H1 (cell line): ENCODE data around the gene OTOP3. TPM values are rescaled to one million over a fixed set of nuclear protein-coding genes. Genes with fewer than 3 reads are reported as not detected.

Experiments used
- CTCF ChIA-PET: fragments of 300-600 bp; sonication (Branson Sonifier 250); formaldehyde crosslinking; loops from one replicate; lab custom pipeline; 2021; ENCODE audit not compliant: partially characterized antibody; lab: Charles Lee
- POLR2A ChIA-PET: fragments of 300-600 bp; sonication (Branson Sonifier 250); formaldehyde crosslinking; loops from one replicate; lab custom pipeline; 2021; ENCODE audit warnings: inconsistent platforms; ENCODE audit not compliant: partially characterized antibody; lab: Charles Lee
- DNase-seq, 2 experiments: peaks; one replicate each; pipeline versions ENCODE4 v3.0.0 to v3.0.0-alpha.2; 2010 to 2022; ENCODE audit warnings: low spot score in 2 of 2, low read depth in 1 of 2, mixed read lengths in 1 of 2
- FAIRE-seq: peaks from 2 replicates; lab custom pipeline; 2011; peaks lifted over from hg19 to GRCh38; lab: Jason Lieb, UNC
- H2AFZ ChIP-seq: 2 replicates; pipeline ENCODE4 v1.8.1; 2012; ENCODE audit warnings: low read length, inconsistent platforms
- H2AK5ac ChIP-seq: 2 replicates; pipeline ENCODE4 v1.6.1; 2013; ENCODE audit warnings: low read depth, low read length
- H2BK120ac ChIP-seq: replicated peaks from 2 replicates; pipeline ENCODE3; 2013; ENCODE audit warnings: low read depth, low read length, inconsistent platforms
- H2BK12ac ChIP-seq: 2 replicates; pipeline ENCODE4 v1.6.1; 2013; ENCODE audit warnings: low read depth, low read length
- H2BK15ac ChIP-seq: 2 replicates; pipeline ENCODE4 v1.6.1; 2013; ENCODE audit warnings: low read length
- H2BK20ac ChIP-seq: 2 replicates; pipeline ENCODE4 v1.6.1; 2013; ENCODE audit warnings: low read length
- H2BK5ac ChIP-seq: 2 replicates; pipeline ENCODE4 v1.6.1; 2013; ENCODE audit warnings: low read depth, low read length
- H3K14ac ChIP-seq: 2 replicates; pipeline ENCODE4 v1.6.1; 2013; ENCODE audit warnings: inconsistent platforms; ENCODE audit not compliant: insufficient read length
- H3K18ac ChIP-seq: 2 replicates; pipeline ENCODE4 v1.6.1; 2013; ENCODE audit warnings: low read length; ENCODE audit errors: extremely low read depth
- H3K23ac ChIP-seq: 2 replicates; pipeline ENCODE4 v1.6.1; 2013; ENCODE audit warnings: inconsistent platforms; ENCODE audit not compliant: insufficient read length
- H3K23me2 ChIP-seq: 2 replicates; pipeline ENCODE4 v1.6.1; 2013; ENCODE audit warnings: low read depth, low read length
- H3K27ac ChIP-seq: 2 replicates; pipeline ENCODE4 v1.6.1; 2011; ENCODE audit warnings: low read depth, low read length, inconsistent platforms
- H3K27me3 ChIP-seq, 4 experiments: replicated peaks in 1 of 4; 1 replicate in 1 of 4; 2 replicates in 3 of 4; pipeline versions ENCODE4 v1.6.1 to v1.8.1; 2011 to 2013; ENCODE audit warnings: low read length in 3 of 4, mild to moderate bottlenecking in 3 of 4, inconsistent platforms in 2 of 4, mixed read lengths in 2 of 4, moderate library complexity in 1 of 4; ENCODE audit not compliant: control insufficient read depth in 3 of 4, insufficient read depth in 3 of 4; ENCODE audit errors: extremely low read depth in 1 of 4
- H3K36me3 ChIP-seq, 4 experiments: 2 replicates each; pipeline versions ENCODE4 v1.6.1 to v1.8.1; 2011 to 2013; ENCODE audit warnings: mild to moderate bottlenecking in 4 of 4, low read length in 3 of 4, moderate library complexity in 2 of 4, control low read depth in 1 of 4, inconsistent platforms in 1 of 4; ENCODE audit not compliant: insufficient read depth in 4 of 4, control insufficient read depth in 2 of 4
- H3K4ac ChIP-seq: replicated peaks from 2 replicates; pipeline ENCODE3; 2013; ENCODE audit warnings: low read length, low read depth, mixed read lengths, inconsistent platforms; ENCODE audit not compliant: insufficient read length
- H3K4me1 ChIP-seq, 4 experiments: replicated peaks in 1 of 4; 1 replicate in 1 of 4; 2 replicates in 3 of 4; pipeline versions ENCODE4 v1.6.1 to v1.8.1; 2011 to 2013; ENCODE audit warnings: low read length in 3 of 4, inconsistent platforms in 2 of 4, mixed read lengths in 1 of 4; ENCODE audit not compliant: insufficient read depth in 4 of 4, control insufficient read depth in 3 of 4
- H3K4me2 ChIP-seq, 2 experiments: 2 replicates each; pipeline versions ENCODE4 v1.6.1 to v1.8.1; 2011 to 2013; ENCODE audit warnings: low read depth in 2 of 2, low read length in 2 of 2, control low read depth in 1 of 2, inconsistent platforms in 1 of 2, mild to moderate bottlenecking in 1 of 2; ENCODE audit not compliant: insufficient read depth in 1 of 2
- H3K4me3 ChIP-seq, 4 experiments: fragments of 200-600, 300-600 bp in 1 of 4; sonication (generic), shearing (Covaris generic), sonication (Bioruptor Twin) in 1 of 4; 2 replicates each; pipeline versions ENCODE4 v1.5.1 to v1.8.1; 2011 to 2016; ENCODE audit warnings: low read length in 4 of 4, low read depth in 3 of 4, control low read depth in 2 of 4, inconsistent platforms in 2 of 4, mild to moderate bottlenecking in 2 of 4, mixed read lengths in 1 of 4, moderate library complexity in 1 of 4; ENCODE audit not compliant: insufficient read depth in 2 of 4; ENCODE audit errors: extremely low read depth in 1 of 4
- H3K56ac ChIP-seq: replicated peaks from 2 replicates; pipeline ENCODE3; 2013; ENCODE audit warnings: low read depth, mild to moderate bottlenecking, mixed read lengths, low read length, inconsistent platforms; ENCODE audit not compliant: insufficient read length
- H3K79me1 ChIP-seq: 2 replicates; pipeline ENCODE4 v1.6.1; 2013; ENCODE audit warnings: low read depth, low read length, control low read depth
- H3K79me2 ChIP-seq, 2 experiments: 2 replicates each; pipeline versions ENCODE4 v1.6.1 to v1.8.1; 2012 to 2013; ENCODE audit warnings: low read length in 2 of 2, mild to moderate bottlenecking in 2 of 2, inconsistent platforms in 1 of 2; ENCODE audit not compliant: insufficient read depth in 2 of 2, control insufficient read depth in 1 of 2
- H3K9ac ChIP-seq, 4 experiments: replicated peaks in 1 of 4; 1 replicate in 1 of 4; 2 replicates in 3 of 4; pipeline versions ENCODE4 v1.6.1 to v1.8.1; 2011 to 2013; ENCODE audit warnings: low read depth in 3 of 4, low read length in 3 of 4, control low read depth in 2 of 4, mild to moderate bottlenecking in 2 of 4, moderate library complexity in 2 of 4, inconsistent platforms in 1 of 4; ENCODE audit errors: extremely low read depth in 1 of 4
- H3K9me3 ChIP-seq, 2 experiments: 2 replicates each; pipeline versions ENCODE4 v1.6.1 to v1.8.1; 2012 to 2013; ENCODE audit warnings: mild to moderate bottlenecking in 2 of 2, moderate library complexity in 2 of 2, control low read depth in 1 of 2, inconsistent platforms in 1 of 2, low read depth in 1 of 2, low read length in 1 of 2, mixed read lengths in 1 of 2; ENCODE audit not compliant: insufficient read depth in 2 of 2
- H4K20me1 ChIP-seq, 2 experiments: replicated peaks in 1 of 2; 2 replicates each; pipeline versions ENCODE3 to v1.8.1; 2011 to 2013; ENCODE audit warnings: inconsistent platforms in 2 of 2, low read length in 2 of 2, mild to moderate bottlenecking in 1 of 2; ENCODE audit not compliant: insufficient read depth in 2 of 2, control insufficient read depth in 1 of 2
- H4K5ac ChIP-seq: 2 replicates; pipeline ENCODE4 v1.6.1; 2013; ENCODE audit warnings: low read length, low read depth, mixed read lengths, inconsistent platforms; ENCODE audit not compliant: insufficient read length
- H4K8ac ChIP-seq: 2 replicates; pipeline ENCODE4 v1.8.0; 2013; ENCODE audit warnings: mild to moderate bottlenecking, moderate library complexity, low read length, inconsistent platforms; ENCODE audit not compliant: insufficient read depth; ENCODE audit errors: extremely low read depth
- H4K91ac ChIP-seq: replicated peaks from 2 replicates; pipeline ENCODE3; 2013; ENCODE audit warnings: low read length, mixed read lengths, inconsistent platforms; ENCODE audit not compliant: insufficient read length
- EZH2 ChIP-seq: fragments of 200-600 bp; sonication (generic); IDR thresholded peaks from 2 replicates; pipeline ENCODE4 v1.7.1; 2012; ENCODE audit warnings: low read depth, mild to moderate bottlenecking, moderate library complexity, low read length, inconsistent platforms; ENCODE audit not compliant: severe bottlenecking
- FOSL1 ChIP-seq: IDR thresholded peaks from 2 replicates; pipeline ENCODE4 v1.6.1; 2011; ENCODE audit warnings: mild to moderate bottlenecking, low read depth, low read length, moderate library complexity; ENCODE audit not compliant: insufficient read depth
- KDM1A ChIP-seq: fragments of 200-600, 300-600 bp; sonication (generic); IDR thresholded peaks from 2 replicates; pipeline ENCODE4 v1.7.1; 2016; ENCODE audit warnings: mild to moderate bottlenecking, low read length, borderline replicate concordance
- PHF8 ChIP-seq: fragments of 200-600 bp; sonication (generic); conservative IDR thresholded peaks from 2 replicates; pipeline ENCODE4 v1.7.1; 2012; ENCODE audit warnings: low read depth, mild to moderate bottlenecking, inconsistent platforms, low read length, moderate library complexity
- SAP30 ChIP-seq: fragments of 300-600 bp; sonication (generic); IDR thresholded peaks from 2 replicates; pipeline ENCODE4 v1.7.1; 2012; ENCODE audit warnings: low read length, moderate library complexity, mild to moderate bottlenecking, inconsistent platforms; ENCODE audit not compliant: insufficient read depth, insufficient replicate concordance
- SIRT6 ChIP-seq: IDR thresholded peaks from one replicate; pipeline ENCODE4 v1.7.1; 2012; ENCODE audit warnings: low read length, inconsistent platforms
- SIX5 ChIP-seq: IDR thresholded peaks from 2 replicates; pipeline ENCODE4 v1.6.1; 2011; ENCODE audit warnings: mild to moderate bottlenecking, low read depth, low read length
- WGBS, 2 experiments: shearing (Covaris generic) in 1 of 2; methylation state at CpG; one replicate each; pipeline versions ENCODE4 v1.1.6 to v1.1.7; 2013 to 2015; ENCODE audit warnings: low lambda C conversion rate in 2 of 2, mixed read lengths in 2 of 2, inconsistent platforms in 1 of 2, low coverage in 1 of 2, missing lambda C conversion rate in 1 of 2; ENCODE audit not compliant: insufficient replicate concordance in 2 of 2, insufficient coverage in 1 of 2, insufficient read length in 1 of 2; ENCODE audit errors: extremely low coverage in 1 of 2, missing lambda C conversion rate in 1 of 2; 5-methylcytosine and 5-hydroxymethylcytosine counted together
- polyA plus RNA-seq, 7 experiments: library from polyadenylated mRNA; depleted of rRNA in 3 of 7; stranded (reverse) in 5 of 7; unstranded in 2 of 7; fragments of >200 nt in 5 of 7; fragments of 200-250 nt in 2 of 7; gene quantifications; 1 replicate in 5 of 7; 2 replicates in 1 of 7; 4 replicates in 1 of 7; pipeline versions ENCODE4 v1.2.1 to v1.2.3, GENCODE V29; 2011 to 2013; ENCODE audit warnings: missing spikeins in 2 of 7, mixed read lengths in 2 of 7
- total RNA-seq: library from RNA; stranded (reverse); fragmentation: NEBNext Ultra II Directional; extraction: Animal tissue kit (Norgen Biotek cat#: 25700); gene quantifications from 2 replicates; pipeline ENCODE4 v1.2.1, GENCODE V29; 2021

The OTOP3 gene
- total and polyA plus RNA-seq, 2 of the 8 experiments (the other 6 are each of a cell fraction or from before 2014, with no cell fraction given), result 0.05 TPM; not detected in 1

DNA sequence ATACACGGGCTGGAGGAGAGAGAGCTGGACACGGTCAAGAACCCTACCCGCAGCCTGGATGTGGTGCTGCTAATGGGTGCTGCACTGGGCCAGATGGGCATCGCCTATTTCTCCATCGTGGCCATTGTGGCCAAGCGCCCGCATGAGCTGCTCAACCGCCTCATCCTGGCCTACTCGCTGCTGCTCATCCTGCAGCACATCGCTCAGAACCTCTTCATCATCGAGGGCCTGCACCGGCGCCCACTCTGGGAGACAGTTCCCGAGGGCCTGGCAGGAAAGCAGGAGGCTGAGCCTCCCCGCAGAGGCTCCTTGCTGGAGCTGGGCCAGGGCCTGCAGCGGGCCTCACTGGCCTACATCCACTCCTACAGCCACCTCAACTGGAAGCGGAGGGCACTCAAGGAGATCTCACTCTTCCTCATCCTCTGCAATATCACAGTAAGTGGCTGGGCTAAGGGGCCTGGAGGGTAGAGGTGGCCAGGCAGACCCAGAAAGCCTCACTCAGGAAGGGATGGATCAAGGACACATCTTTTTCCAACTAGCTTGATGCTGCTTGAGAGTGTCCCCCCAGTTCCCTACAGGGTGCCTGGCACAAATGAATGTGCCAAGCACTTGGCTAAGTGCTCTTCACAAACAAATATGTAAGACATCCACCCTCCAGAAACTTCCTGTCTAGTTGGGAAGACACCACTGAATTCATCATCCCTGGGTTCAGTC is 11.5 kb downstream of the OTOP3 start:
- FAIRE-seq, result no peak
- Histone ChIP-seq H2AFZ (no peak overlapping the region), H3K23ac (no peak overlapping the region), H2AK5ac (no peak overlapping the region), H3K4me2 (no peak overlapping the region), H4K8ac (no peak overlapping the region), H3K4me3 (no peak overlapping the region), H3K9me3 (no peaks in the 10 kb centered on the region), H3K14ac (no peak overlapping the region), H4K20me1 (peaks cover 0 to 3% of the 10 kb centered on the region in 2 experiments), H3K18ac (no peak overlapping the region), H2BK15ac (no peak overlapping the region), H3K56ac (no peak overlapping the region), H4K5ac (no peak overlapping the region), H3K4ac (no peak overlapping the region), H3K27me3 (peaks cover 0 to 6% (median 4%) of the 10 kb centered on the region in 4 experiments; a peak in 3 of 7 replicates), H2BK5ac (no peak overlapping the region), H2BK12ac (0 out of 2 replicates have a peak overlapping the region, but pooled peaks have one; percentile 17), H3K4me1 (peaks cover 0 to 3% (median under 1%) of the 10 kb centered on the region in 4 experiments; a peak in 4 of 7 replicates), H3K79me2 (no peaks in the 10 kb centered on the region), H3K9ac (no peak overlapping the region; a peak in 1 of 7 replicates), H4K91ac (no peak overlapping the region), H3K27ac (no peak overlapping the region), H3K23me2 (no peaks in the 10 kb centered on the region), H2BK120ac (no peak overlapping the region), H2BK20ac (no peak overlapping the region), H3K36me3 (no peaks in the 10 kb centered on the region), H3K79me1 (no peaks in the 10 kb centered on the region)
- WGBS, 2 experiments, result 87% methylated on average over 17 of the region's 17 CpGs; no CpG with 5 or more reads in 1 of the 2 experiments
- no peak for DNase-seq
- TF ChIP-seq PHF8 (no peak), SAP30 (no peak), KDM1A (0 out of 2 replicates have a peak, but pooled peaks have one; percentile 23), EZH2 (no peak), SIRT6 (no peak), SIX5 (no peak), FOSL1 (no peak)
- CTCF ChIA-PET, result interaction anchor here (0.6 to 49.9 kb wide), 4 partner anchors 4 to 408 kb away, joined by 3 to 1072 read pairs (median 539); partner anchors contain the start of genes OTOP2, OTOP3 and USH1G
- POLR2A ChIA-PET, result no interaction called here
